PC-3 (cell line): ENCODE data around the gene NTNG1. TPM values are rescaled to one million over a fixed set of nuclear protein-coding genes. Genes with fewer than 3 reads are reported as not detected.
A peak's percentile ranks its signal among the peaks of the same experiment; 100 is the strongest.

Source experiments
- ATAC-seq: fragments of 200-7000 bp; cut with Tn5 transposase; 2 replicates; pipeline ENCODE4 v1.9.1; 2020; ENCODE audit warnings: mild to moderate bottlenecking, moderate library complexity
- BruUV-seq: library from RNA; stranded (reverse); fragments of 400-500 nt; replicated peaks from 2 replicates; lab custom pipeline; 2021; lab: Mats Ljungman, UMichigan
- CTCF ChIA-PET: fragments of 300-600 bp; sonication (Branson Sonifier 250); formaldehyde crosslinking; loops from one replicate; lab custom pipeline; 2022; ENCODE audit warnings: antibody characterized with exemption; lab: Charles Lee
- POLR2A ChIA-PET: fragments of 300-600 bp; sonication (Branson Sonifier 250); formaldehyde crosslinking; loops from one replicate; lab custom pipeline; 2022; ENCODE audit warnings: antibody characterized with exemption; ENCODE audit not compliant: unreplicated experiment; lab: Charles Lee
- DNase-seq: peaks from one replicate; pipeline ENCODE4 v3.0.0-alpha.2; 2015
- H2AFZ ChIP-seq: fragments of 300-600 bp; sonication (generic); 2 replicates; pipeline ENCODE4 v1.6.0; 2016; ENCODE audit warnings: antibody characterized with exemption, low read length
- H3F3A ChIP-seq: fragments of 300-600 bp; sonication (generic); one replicate; pipeline ENCODE4 v1.6.0; 2017; ENCODE audit warnings: antibody characterized with exemption, low read length, control low read depth, mild to moderate bottlenecking; ENCODE audit not compliant: unreplicated experiment
- H3K27ac ChIP-seq: fragments of 300-600 bp; sonication (generic); 2 replicates; pipeline ENCODE4 v1.5.1; 2016; ENCODE audit warnings: mild to moderate bottlenecking, low read length
- H3K27me3 ChIP-seq: fragments of 300-600 bp; sonication (generic); 2 replicates; pipeline ENCODE4 v1.6.1; 2016; ENCODE audit warnings: low read length, mixed read lengths
- H3K36me3 ChIP-seq: fragments of 300-600 bp; sonication (generic); 2 replicates; pipeline ENCODE4 v1.6.1; 2016; ENCODE audit warnings: low read depth, mixed run types, low read length, mixed read lengths
- H3K4me1 ChIP-seq: fragments of 300-600 bp; sonication (generic); 2 replicates; pipeline ENCODE4 v1.5.1; 2016; ENCODE audit warnings: low read length; ENCODE audit not compliant: insufficient read depth
- H3K4me2 ChIP-seq: fragments of 300-600 bp; sonication (generic); 2 replicates; pipeline ENCODE4 v1.6.0; 2016; ENCODE audit warnings: low read length
- H3K4me3 ChIP-seq: fragments of 300-600 bp; sonication (generic); 2 replicates; pipeline ENCODE4 v1.5.1; 2016; ENCODE audit warnings: mild to moderate bottlenecking, low read length, mixed read lengths
- H3K79me2 ChIP-seq: fragments of 300-600 bp; sonication (generic); 2 replicates; pipeline ENCODE4 v1.6.1; 2017; ENCODE audit warnings: low read length, mixed read lengths
- H3K9ac ChIP-seq: fragments of 300-600 bp; sonication (generic); 2 replicates; pipeline ENCODE4 v1.6.0; 2016; ENCODE audit warnings: mild to moderate bottlenecking, low read length
- H3K9me2 ChIP-seq: fragments of 300-600 bp; sonication (generic); replicated peaks from 2 replicates; pipeline ENCODE4 v1.6.1; 2016; ENCODE audit warnings: mixed run types, low read length, mixed read lengths
- H3K9me3 ChIP-seq: fragments of 300-600 bp; sonication (generic); 2 replicates; pipeline ENCODE4 v1.6.1; 2016; ENCODE audit warnings: low read length, mixed read lengths
- H4K20me1 ChIP-seq: fragments of 300-600 bp; sonication (generic); 2 replicates; pipeline ENCODE4 v1.6.1; 2016; ENCODE audit warnings: low read length, mixed read lengths
- EZH2 ChIP-seq: fragments of 300-600 bp; sonication (generic); IDR thresholded peaks from one replicate; pipeline ENCODE4 v1.6.1; 2017; ENCODE audit warnings: antibody characterized with exemption, mild to moderate bottlenecking, low read length; ENCODE audit not compliant: unreplicated experiment
- EZH2phosphoT487 ChIP-seq: fragments of 300-600 bp; sonication (generic); IDR thresholded peaks from 2 replicates; pipeline ENCODE4 v1.6.1; 2018; ENCODE audit warnings: mild to moderate bottlenecking, antibody characterized with exemption, low read length, borderline replicate concordance
- intact Hi-C: fragments of 100-400 bp; cut with micrococcal nuclease; formaldehyde crosslinking; loops from 2 replicates; pipeline ENCODE4 v1.9.0; 2023
- total RNA-seq: library from RNA; depleted of rRNA; stranded (reverse); fragments of >200 nt; gene quantifications from 2 replicates; pipeline ENCODE4 v1.2.3, GENCODE V29; 2014
- TF ChIP-seq, protein P1 (sequence below): fragments of 300-600 bp; sonication (generic); conservative IDR thresholded peaks from 2 replicates; pipeline ENCODE4 v1.5.1; 2017; ENCODE audit warnings: antibody characterized with exemption, low read depth, mild to moderate bottlenecking, low read length

The NTNG1 gene
- total RNA-seq, 1 experiment from 2014 or later: 6.7 TPM

DNA sequence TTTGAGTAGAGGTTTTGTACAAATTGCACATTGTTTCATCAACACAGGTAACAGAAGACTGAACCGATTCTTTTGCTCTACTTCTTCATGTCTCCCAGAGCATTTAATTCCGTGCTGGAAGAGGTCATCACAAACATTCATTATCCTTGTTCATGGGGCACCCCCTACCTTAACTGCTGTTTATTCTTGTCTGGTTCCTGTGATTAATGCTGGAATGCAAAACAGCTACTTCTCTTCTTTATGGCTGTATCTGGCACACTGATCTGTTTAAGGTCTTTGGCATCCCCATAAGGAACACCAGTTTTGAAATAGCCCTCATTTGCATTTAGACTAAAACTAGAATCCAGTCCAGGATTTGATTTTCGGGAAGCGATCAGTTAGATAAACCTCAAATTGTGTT is 42.2 kb downstream of the NTNG1 start:
- ChIA-PET POLR2A (no interaction called here), CTCF (no interaction called here)
- TF ChIP-seq EZH2 (no peak), EZH2phosphoT487 (no peak)
- TF ChIP-seq, protein P1, sequence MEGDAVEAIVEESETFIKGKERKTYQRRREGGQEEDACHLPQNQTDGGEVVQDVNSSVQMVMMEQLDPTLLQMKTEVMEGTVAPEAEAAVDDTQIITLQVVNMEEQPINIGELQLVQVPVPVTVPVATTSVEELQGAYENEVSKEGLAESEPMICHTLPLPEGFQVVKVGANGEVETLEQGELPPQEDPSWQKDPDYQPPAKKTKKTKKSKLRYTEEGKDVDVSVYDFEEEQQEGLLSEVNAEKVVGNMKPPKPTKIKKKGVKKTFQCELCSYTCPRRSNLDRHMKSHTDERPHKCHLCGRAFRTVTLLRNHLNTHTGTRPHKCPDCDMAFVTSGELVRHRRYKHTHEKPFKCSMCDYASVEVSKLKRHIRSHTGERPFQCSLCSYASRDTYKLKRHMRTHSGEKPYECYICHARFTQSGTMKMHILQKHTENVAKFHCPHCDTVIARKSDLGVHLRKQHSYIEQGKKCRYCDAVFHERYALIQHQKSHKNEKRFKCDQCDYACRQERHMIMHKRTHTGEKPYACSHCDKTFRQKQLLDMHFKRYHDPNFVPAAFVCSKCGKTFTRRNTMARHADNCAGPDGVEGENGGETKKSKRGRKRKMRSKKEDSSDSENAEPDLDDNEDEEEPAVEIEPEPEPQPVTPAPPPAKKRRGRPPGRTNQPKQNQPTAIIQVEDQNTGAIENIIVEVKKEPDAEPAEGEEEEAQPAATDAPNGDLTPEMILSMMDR: no peak
- Histone ChIP-seq H3K4me3 (no peak overlapping the region), H2AFZ (no peak overlapping the region), H3K27ac (no peak overlapping the region), H3K4me2 (no peak overlapping the region), H3F3A (no peaks in the 10 kb centered on the region), H3K9me2 (no peaks in the 10 kb centered on the region), H3K79me2 (no peaks in the 10 kb centered on the region), H3K27me3 (no peaks in the 10 kb centered on the region), H3K9me3 (no peaks in the 10 kb centered on the region), H3K36me3 (no peaks in the 10 kb centered on the region), H4K20me1 (no peaks in the 10 kb centered on the region), H3K9ac (no peak overlapping the region), H3K4me1 (no peaks in the 10 kb centered on the region)
- no TSS peak for BruUV-seq
- peak; percentile 61 for ATAC-seq
- intact Hi-C loops: no loop called here
- no peak for DNase-seq

DNA sequence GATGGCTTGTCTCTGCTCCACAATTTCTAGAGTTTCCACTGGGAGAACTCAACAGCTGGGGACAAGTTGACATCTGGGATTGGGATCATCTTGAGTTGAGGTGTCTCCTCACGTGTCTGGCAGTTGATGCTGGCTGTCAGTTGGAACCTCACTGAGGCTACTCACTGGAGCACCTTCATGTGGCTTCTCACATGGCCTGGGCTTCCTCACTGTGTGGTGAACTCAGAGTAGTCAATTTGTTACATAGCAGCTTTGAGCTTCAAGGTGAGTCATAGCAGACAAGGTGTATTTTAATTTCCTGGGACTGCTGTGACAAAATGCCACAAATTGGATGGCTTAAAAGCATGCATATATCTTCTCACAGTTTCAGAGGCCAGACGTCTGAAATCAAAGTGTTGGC is 44.0 kb downstream of the NTNG1 start:
- Histone ChIP-seq H3K4me3 (no peak overlapping the region), H3K36me3 (no peaks in the 10 kb centered on the region), H3K27ac (no peak overlapping the region), H4K20me1 (no peaks in the 10 kb centered on the region), H3K4me2 (no peak overlapping the region), H2AFZ (no peak overlapping the region), H3K9me2 (no peaks in the 10 kb centered on the region), H3K4me1 (no peaks in the 10 kb centered on the region), H3K27me3 (no peaks in the 10 kb centered on the region), H3K9ac (no peak overlapping the region), H3F3A (no peaks in the 10 kb centered on the region), H3K9me3 (no peaks in the 10 kb centered on the region), H3K79me2 (no peaks in the 10 kb centered on the region)
- BruUV-seq: no TSS peak
- POLR2A ChIA-PET: no interaction called here
- CTCF ChIA-PET: no interaction called here
- ATAC-seq (peak; percentile 22; the same call in 1 of the 2 replicates), DNase-seq (no peak)
- TF ChIP-seq EZH2 (no peak), EZH2phosphoT487 (no peak)
- TF ChIP-seq, protein P1: no peak
- intact Hi-C loops: no loop called here

DNA sequence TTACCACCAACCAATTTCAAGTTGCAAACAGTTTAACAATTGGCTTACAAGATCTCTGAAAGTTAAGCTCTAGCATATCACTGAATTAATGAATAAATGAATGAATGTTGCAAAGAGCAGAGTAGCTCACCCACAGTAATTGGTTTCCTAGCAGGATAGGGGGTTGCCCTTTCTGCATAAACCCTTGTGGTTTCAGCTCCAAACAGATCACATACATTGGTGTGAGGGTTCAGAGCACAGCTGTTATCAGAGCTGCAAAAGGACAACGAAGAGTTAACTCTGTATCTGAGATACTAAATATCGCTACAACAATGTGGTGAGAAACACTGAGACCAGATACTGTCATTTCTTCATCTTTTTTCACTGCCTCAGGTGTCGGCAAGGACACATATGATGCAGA is 46.6 kb downstream of the NTNG1 start:
- BruUV-seq: no TSS peak
- Histone ChIP-seq H3K9ac (no peak overlapping the region), H3K4me3 (no peak overlapping the region), H3K4me2 (no peak overlapping the region), H3K9me2 (no peaks in the 10 kb centered on the region), H3K27me3 (no peaks in the 10 kb centered on the region), H3K9me3 (no peaks in the 10 kb centered on the region), H4K20me1 (no peaks in the 10 kb centered on the region), H3K27ac (no peak overlapping the region), H3F3A (no peaks in the 10 kb centered on the region), H3K79me2 (no peaks in the 10 kb centered on the region), H3K4me1 (no peaks in the 10 kb centered on the region), H2AFZ (no peak overlapping the region), H3K36me3 (no peaks in the 10 kb centered on the region)
- ATAC-seq (no peak), DNase-seq (no peak)
- intact Hi-C loops: no loop called here
- TF ChIP-seq EZH2 (no peak), EZH2phosphoT487 (no peak)
- TF ChIP-seq, protein P1: no peak
- CTCF ChIA-PET: no interaction called here
- POLR2A ChIA-PET: no interaction called here
